Endothelial cell (in vitro differentiated cells): Measurements from ENCODE around the gene AFAP1L2. TPM values are rescaled to one million over a fixed set of nuclear protein-coding genes. Genes with fewer than 3 reads are reported as not detected.
A peak's percentile ranks its signal among the peaks of the same experiment; 100 is the strongest.

Source experiments
- DNase-seq: peaks from one replicate; pipeline ENCODE4 v3.0.0; 2021; ENCODE audit warnings: low spot score
- H3K27ac Mint-ChIP-seq: one replicate; pipeline ENCODE4 v1.8.0; 2021; ENCODE audit warnings: mixed read lengths, inconsistent platforms; ENCODE audit not compliant: unreplicated experiment
- H3K27me3 Mint-ChIP-seq: one replicate; pipeline ENCODE4 v1.8.0; 2021; ENCODE audit warnings: mild to moderate bottlenecking, moderate library complexity, mixed read lengths, inconsistent platforms; ENCODE audit not compliant: unreplicated experiment
- H3K36me3 Mint-ChIP-seq: one replicate; pipeline ENCODE4 v1.8.0; 2021; ENCODE audit warnings: mild to moderate bottlenecking, low read depth, mixed read lengths, inconsistent platforms; ENCODE audit not compliant: unreplicated experiment
- H3K4me1 Mint-ChIP-seq: one replicate; pipeline ENCODE4 v1.8.0; 2021; ENCODE audit warnings: mild to moderate bottlenecking, mixed read lengths, inconsistent platforms; ENCODE audit not compliant: unreplicated experiment
- H3K4me3 Mint-ChIP-seq: one replicate; pipeline ENCODE4 v1.8.0; 2021; ENCODE audit warnings: mild to moderate bottlenecking, mixed read lengths, inconsistent platforms; ENCODE audit not compliant: unreplicated experiment
- H3K9me3 Mint-ChIP-seq: one replicate; pipeline ENCODE4 v1.8.0; 2021; ENCODE audit warnings: mixed read lengths, inconsistent platforms; ENCODE audit not compliant: unreplicated experiment
- CTCF ChIP-seq: fragments of 200-600 bp; sonication (generic); IDR thresholded peaks from one replicate; pipeline ENCODE4 v1.5.0; 2021; ENCODE audit warnings: antibody characterized with exemption; ENCODE audit not compliant: unreplicated experiment
- total RNA-seq: library from RNA; stranded (reverse); fragmentation: NEBNext Ultra II Directional; extraction: Animal tissue kit (Norgen Biotek cat#: 25700); gene quantifications from one replicate; pipeline ENCODE4 v1.2.1, GENCODE V29; 2021; ENCODE audit not compliant: unreplicated experiment

Gene AFAP1L2
- total RNA-seq, 1 donor from 2014 or later, result 0.77 TPM

GRCh38 chr10:114395366-114396022, 8.8 kb downstream of the AFAP1L2 start:
- TF ChIP-seq CTCF, result no peak
- Mint-ChIP-seq H3K27me3 (peaks cover 11% of the 10 kb centered on the region), H3K9me3 (no peaks in the 10 kb centered on the region), H3K4me3 (no peak overlapping the region), H3K4me1 (peaks cover 4% of the 10 kb centered on the region), H3K27ac (no peak overlapping the region), H3K36me3 (no peaks in the 10 kb centered on the region)
- DNase-seq, result no peak

- Mint-ChIP-seq H3K4me1 (peaks cover 1% of the 10 kb centered on the region), H3K9me3 (no peaks in the 10 kb centered on the region), H3K4me3 (no peak overlapping the region), H3K36me3 (no peaks in the 10 kb centered on the region), H3K27me3 (peaks cover 11% of the 10 kb centered on the region), H3K27ac (no peak overlapping the region)
- no peak for TF ChIP-seq CTCF
- no peak for DNase-seq
Measured at GRCh38 chr10:114394531-114394930, 9.8 kb downstream of the AFAP1L2 start.

- H3K27ac Mint-ChIP-seq, result no peak overlapping the region
- H3K4me3 Mint-ChIP-seq, result no peak overlapping the region
- no peaks in the 10 kb centered on the region for H3K4me1 Mint-ChIP-seq
- H3K27me3 Mint-ChIP-seq, result peaks cover 9% of the 10 kb centered on the region
- no peak for TF ChIP-seq CTCF
- no peak for DNase-seq
- no peaks in the 10 kb centered on the region for H3K36me3 Mint-ChIP-seq
- no peaks in the 10 kb centered on the region for H3K9me3 Mint-ChIP-seq
Measured at GRCh38 chr10:114393886-114394285, 10.4 kb downstream of the AFAP1L2 start.

- no peak for TF ChIP-seq CTCF
- H3K27ac Mint-ChIP-seq, result peak overlapping the region; percentile 24
- H3K9me3 Mint-ChIP-seq, result no peaks in the 10 kb centered on the region
- H3K27me3 Mint-ChIP-seq, result peaks cover 9% of the 10 kb centered on the region
- no peaks in the 10 kb centered on the region for H3K4me1 Mint-ChIP-seq
- no peak for DNase-seq
- H3K36me3 Mint-ChIP-seq, result no peaks in the 10 kb centered on the region
- H3K4me3 Mint-ChIP-seq, result no peak overlapping the region
Measured at GRCh38 chr10:114393482-114393881, 10.8 kb downstream of the AFAP1L2 start.

GRCh38 chr10:114392112-114392835, 12.0 kb downstream of the AFAP1L2 start:
- Mint-ChIP-seq H3K36me3 (no peaks in the 10 kb centered on the region), H3K27ac (no peak overlapping the region), H3K4me1 (no peaks in the 10 kb centered on the region), H3K9me3 (no peaks in the 10 kb centered on the region), H3K4me3 (no peak overlapping the region), H3K27me3 (peaks cover 11% of the 10 kb centered on the region)
- TF ChIP-seq CTCF, result no peak
- DNase-seq, result no peak
